Tibial artery (tissue), 4 donors: ENCODE measurements around the gene DNAAF8.

Experiments
- DNase-seq, 2 donors: peaks; one replicate each; pipeline ENCODE4 v3.0.0-alpha.2; 2019
- H3K27ac ChIP-seq, 2 donors: fragments of 200-600 bp; sonication (generic) in 1 of 2; 1 replicate in 1 of 2; 2 replicates in 1 of 2; pipeline ENCODE4 v1.5.1; 2018 to 2019; ENCODE audit warnings: mild to moderate bottlenecking in 1 of 2
- H3K27me3 ChIP-seq, 2 donors: fragments of 200-600 bp; sonication (generic) in 1 of 2; one replicate each; pipeline versions ENCODE4 v1.5.1 to v1.6.0; 2016 to 2019
- H3K36me3 ChIP-seq, 3 donors: fragments of 200-600 bp; sonication (generic) in 2 of 3; one replicate each; pipeline ENCODE4 v1.5.1; 2016 to 2019; ENCODE audit warnings: mild to moderate bottlenecking in 2 of 3
- H3K4me1 ChIP-seq, 4 donors: fragments of 200-600 bp; sonication (generic) in 2 of 4; 1 replicate in 3 of 4; 2 replicates in 1 of 4; pipeline ENCODE4 v1.5.1; 2016 to 2019
- H3K4me3 ChIP-seq, 2 donors: fragments of 200-600 bp; sonication (generic) in 1 of 2; 1 replicate in 1 of 2; 2 replicates in 1 of 2; pipeline ENCODE4 v1.5.1; 2018 to 2019; ENCODE audit warnings: mild to moderate bottlenecking in 2 of 2
- H3K9me3 ChIP-seq, 3 donors: fragments of 200-600 bp; sonication (generic) in 1 of 3; one replicate each; pipeline ENCODE4 v1.5.1; 2016 to 2019
- intact Hi-C: fragments of 100-400 bp; cut with DNase I; formaldehyde crosslinking; loops from one replicate; pipeline ENCODE4 v1.15.0; 2023; ENCODE audit warnings: low total_unique reads
- TF ChIP-seq, protein P1 (sequence below), 2 experiments: fragments of 200-600 bp in 1 of 2; fragments of 450-650 bp in 1 of 2; IDR thresholded peaks; one replicate each; pipeline ENCODE4 v1.5.1; 2017 to 2019; ENCODE audit warnings: antibody characterized with exemption in 2 of 2, mild to moderate bottlenecking in 1 of 2, moderate library complexity in 1 of 2

The DNAAF8 gene

DNA sequence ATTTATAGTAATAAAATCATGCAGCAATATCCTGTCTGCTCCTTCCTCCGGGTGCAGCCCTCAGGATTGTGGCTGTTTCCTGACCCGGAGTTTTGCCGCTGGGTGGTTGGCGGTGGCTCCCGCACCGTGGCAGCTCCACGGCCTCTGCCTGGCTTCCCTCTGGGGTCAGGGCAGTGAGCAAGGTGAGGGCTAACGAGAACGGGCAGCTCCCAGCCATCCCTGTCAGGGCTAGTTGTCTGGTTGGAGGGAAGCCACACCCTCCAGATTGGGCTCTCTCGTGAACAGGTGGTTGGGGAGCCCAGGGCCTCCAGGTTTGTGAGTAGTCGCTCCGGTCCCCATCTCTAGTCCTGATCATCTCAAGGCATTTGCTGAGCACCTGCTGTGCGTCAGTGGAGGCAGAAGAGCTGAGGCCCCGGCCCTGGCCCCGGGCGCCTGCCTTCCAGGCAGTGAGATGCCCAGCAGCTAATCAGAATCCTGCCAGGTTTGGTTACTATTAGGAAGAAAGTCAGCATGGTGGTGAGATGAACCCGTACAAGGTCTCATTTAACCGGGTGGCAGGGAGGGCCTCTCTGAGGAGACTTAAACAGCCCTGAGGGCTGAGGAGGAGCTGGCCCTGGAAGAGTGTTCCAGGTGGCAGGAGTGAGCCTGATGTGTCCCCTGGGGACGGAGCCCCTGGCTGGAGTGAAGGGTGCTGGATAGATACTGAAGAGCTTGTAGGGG is 43.2 kb upstream of the DNAAF8 start:
- H3K27me3 ChIP-seq, result no peaks in the 10 kb centered on the region
- intact Hi-C loops, result no loop called here
- no peaks in the 10 kb centered on the region for H3K9me3 ChIP-seq
- TF ChIP-seq, protein P1, sequence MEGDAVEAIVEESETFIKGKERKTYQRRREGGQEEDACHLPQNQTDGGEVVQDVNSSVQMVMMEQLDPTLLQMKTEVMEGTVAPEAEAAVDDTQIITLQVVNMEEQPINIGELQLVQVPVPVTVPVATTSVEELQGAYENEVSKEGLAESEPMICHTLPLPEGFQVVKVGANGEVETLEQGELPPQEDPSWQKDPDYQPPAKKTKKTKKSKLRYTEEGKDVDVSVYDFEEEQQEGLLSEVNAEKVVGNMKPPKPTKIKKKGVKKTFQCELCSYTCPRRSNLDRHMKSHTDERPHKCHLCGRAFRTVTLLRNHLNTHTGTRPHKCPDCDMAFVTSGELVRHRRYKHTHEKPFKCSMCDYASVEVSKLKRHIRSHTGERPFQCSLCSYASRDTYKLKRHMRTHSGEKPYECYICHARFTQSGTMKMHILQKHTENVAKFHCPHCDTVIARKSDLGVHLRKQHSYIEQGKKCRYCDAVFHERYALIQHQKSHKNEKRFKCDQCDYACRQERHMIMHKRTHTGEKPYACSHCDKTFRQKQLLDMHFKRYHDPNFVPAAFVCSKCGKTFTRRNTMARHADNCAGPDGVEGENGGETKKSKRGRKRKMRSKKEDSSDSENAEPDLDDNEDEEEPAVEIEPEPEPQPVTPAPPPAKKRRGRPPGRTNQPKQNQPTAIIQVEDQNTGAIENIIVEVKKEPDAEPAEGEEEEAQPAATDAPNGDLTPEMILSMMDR (IDR thresholded peaks at IDR 0.05), result no peak
- no peak overlapping the region for H3K4me3 ChIP-seq
- H3K4me1 ChIP-seq, result peaks cover 0 to 34% (median 16%) of the 10 kb centered on the region in 4 donors
- H3K27ac ChIP-seq, result no peak overlapping the region
- no peak for DNase-seq
- H3K36me3 ChIP-seq, result peaks cover 6 to 61% (median 37%) of the 10 kb centered on the region in 3 donors

DNA sequence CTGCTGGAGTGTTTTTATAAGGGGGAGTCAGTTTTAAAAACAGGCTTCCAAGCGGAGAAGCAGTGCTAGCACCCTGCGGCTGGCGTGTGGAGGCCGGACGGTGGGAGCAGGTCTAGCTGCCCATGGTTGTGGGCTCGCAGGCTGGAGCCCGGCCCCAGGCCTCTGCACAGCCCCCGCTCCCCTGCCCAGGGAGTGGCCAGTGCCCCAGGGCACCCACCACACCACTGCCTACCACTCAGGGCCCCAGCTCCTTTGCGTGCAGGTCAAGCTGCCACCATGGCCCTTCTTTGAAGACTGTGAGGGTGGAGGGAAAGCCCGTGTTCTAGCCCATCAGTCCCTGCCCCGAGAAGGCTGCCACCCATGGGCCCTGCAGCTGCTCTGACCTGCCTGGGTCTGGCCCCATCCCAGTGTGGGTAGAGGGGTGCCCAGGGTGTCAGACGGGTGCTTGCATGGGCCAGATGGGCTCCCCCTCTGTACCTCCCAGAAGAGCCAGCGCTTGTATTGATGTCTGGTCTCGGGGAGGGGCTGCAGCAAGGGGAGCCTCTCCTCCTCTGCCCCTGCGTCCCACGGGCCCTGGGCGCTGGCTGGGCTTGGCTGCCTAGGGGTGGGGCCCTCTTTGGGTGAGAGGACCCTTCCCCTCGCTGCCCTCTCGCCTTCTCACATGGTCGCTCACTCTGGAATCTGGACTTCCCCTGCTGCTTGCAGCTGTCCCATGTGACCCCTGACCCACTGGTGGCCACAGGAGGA is 42.5 kb upstream of the DNAAF8 start:
- no peak overlapping the region for H3K27ac ChIP-seq
- DNase-seq, result peak in 1 of 2 donors; percentile 66
- H3K36me3 ChIP-seq, result peaks cover 4 to 61% (median 38%) of the 10 kb centered on the region in 3 donors

DNA sequence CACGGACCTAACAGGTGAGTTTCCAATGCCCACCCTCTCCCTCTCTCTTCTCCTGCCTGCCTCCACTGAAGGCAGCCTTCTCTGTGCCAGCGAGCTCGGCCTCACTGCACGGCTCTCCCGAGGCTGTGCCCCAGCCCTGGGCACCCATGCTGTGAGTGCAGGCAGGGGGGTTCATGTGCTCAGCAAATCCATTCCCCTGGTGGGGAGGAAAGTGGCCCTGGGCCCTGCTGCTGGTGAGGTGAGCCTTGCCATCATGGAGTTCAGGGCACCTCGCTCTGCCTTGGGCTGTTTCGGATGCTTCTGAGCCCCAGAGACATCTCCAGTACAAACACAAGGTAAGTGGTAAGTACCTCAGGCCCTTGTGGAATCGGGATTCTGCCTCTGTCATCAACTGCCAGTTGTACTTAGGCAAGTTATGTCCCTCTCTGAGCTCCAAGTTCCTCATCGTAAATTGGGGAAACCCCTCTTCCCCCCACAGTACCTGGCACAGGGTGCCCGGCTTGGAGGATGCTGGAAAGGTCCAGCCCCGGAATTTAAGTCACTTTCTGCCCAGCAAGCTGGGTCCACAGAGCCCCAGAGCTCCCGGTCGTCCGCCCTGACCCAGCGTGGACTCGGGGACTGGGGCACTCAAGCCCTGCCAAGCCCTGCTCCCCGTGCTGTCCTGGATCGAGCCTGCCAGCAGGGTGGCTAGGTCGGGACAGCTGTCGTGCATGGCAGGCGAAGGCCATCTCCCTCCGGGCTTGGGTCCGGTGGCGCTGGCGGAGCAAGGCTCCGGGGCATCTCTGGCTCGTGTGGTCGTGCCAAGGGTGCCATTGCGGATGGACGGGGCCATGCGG is 41.7 kb upstream of the DNAAF8 start:
- H3K27ac ChIP-seq, result peak overlapping the region; percentile 86 to 94
- H3K4me1 ChIP-seq, result peaks cover 0 to 41% (median 16%) of the 10 kb centered on the region in 4 donors
- TF ChIP-seq, protein P1 (IDR thresholded peaks at IDR 0.05), result no peak
- H3K27me3 ChIP-seq, result no peaks in the 10 kb centered on the region
- intact Hi-C loops, result no loop called here
- DNase-seq, result peak in 1 of 2 donors; percentile 63
- no peaks in the 10 kb centered on the region for H3K9me3 ChIP-seq
- H3K4me3 ChIP-seq, result peak overlapping the region; percentile 80 to 99
- peaks cover 4 to 61% (median 44%) of the 10 kb centered on the region in 3 donors for H3K36me3 ChIP-seq

More for the DNA sequence above, 42.5 kb upstream of the DNAAF8 start:
- intact Hi-C loops, result no loop called here
- Histone ChIP-seq H3K4me1 (peaks cover 0 to 40% (median 16%) of the 10 kb centered on the region in 4 donors), H3K9me3 (no peaks in the 10 kb centered on the region), H3K4me3 (no peak overlapping the region), H3K27me3 (no peaks in the 10 kb centered on the region)
- TF ChIP-seq, protein P1 (IDR thresholded peaks at IDR 0.05), result no peak

DNA sequence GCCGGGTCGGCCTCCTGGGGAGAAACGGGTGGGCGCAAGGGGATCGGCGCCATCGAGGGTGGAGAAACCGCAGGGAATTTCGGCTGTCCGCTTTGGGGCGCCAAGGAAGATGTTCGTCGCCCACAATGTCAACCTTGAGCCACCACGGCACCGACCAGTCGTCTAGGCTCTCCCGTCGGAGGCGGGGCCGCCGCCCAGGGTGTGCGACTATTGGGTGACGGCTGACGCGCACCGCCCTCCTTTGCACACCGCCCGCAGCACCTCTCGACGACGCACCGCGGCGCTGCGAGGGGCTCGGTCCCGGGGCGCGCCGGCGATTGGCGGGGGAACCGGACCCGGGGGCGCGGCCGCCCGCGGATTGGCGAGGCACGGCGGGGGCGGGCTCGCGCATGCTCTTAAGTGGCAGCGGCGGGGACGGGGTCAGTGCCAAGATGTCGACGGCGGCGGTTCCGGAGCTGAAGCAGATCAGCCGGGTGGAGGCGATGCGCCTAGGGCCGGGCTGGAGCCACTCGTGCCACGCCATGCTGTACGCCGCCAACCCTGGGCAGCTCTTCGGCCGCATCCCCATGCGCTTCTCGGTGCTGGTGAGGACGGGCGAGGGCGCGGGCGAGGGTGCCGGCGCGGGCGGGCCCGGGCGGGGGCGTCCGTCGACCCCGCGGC is 40.9 kb upstream of the DNAAF8 start, which contains the start of gene NUDT16L1:
Gene NUDT16L1 (plus strand): TSS at position 267 of the 660 bp plus-strand sequence. CDS start 165 bp downstream, at position 432.
- TF ChIP-seq, protein P1 (IDR thresholded peaks at IDR 0.05), result peak in 1 of 2 experiments; percentile 51

More for the DNA sequence above, 40.9 kb upstream of the DNAAF8 start, which contains the start of gene NUDT16L1:
- H3K9me3 ChIP-seq, result no peaks in the 10 kb centered on the region
- peak within 1 kb of the TSS; percentile 80 to 99 for H3K4me3 ChIP-seq
- DNase-seq, result peak; percentile 96 to 98
- peaks cover 4 to 61% (median 44%) of the 10 kb centered on the region in 3 donors for H3K36me3 ChIP-seq
- H3K27ac ChIP-seq, result peak within 1 kb of the TSS; percentile 86 to 94
- intact Hi-C loops, result no loop called here
- peaks cover 0 to 41% (median 16%) of the 10 kb centered on the region in 4 donors for H3K4me1 ChIP-seq
- no peaks in the 10 kb centered on the region for H3K27me3 ChIP-seq
